Heart right ventricle (tissue), 16 donors: ENCODE results near the gene KANSL1. TPM values are rescaled to one million over a fixed set of nuclear protein-coding genes. Genes with fewer than 3 reads are reported as not detected.

ENCODE experiments used
- ATAC-seq, 8 donors: fragments of 200-7000 bp; cut with Tn5 transposase; one replicate each; pipeline ENCODE4 v1.9.1; 2020; ENCODE audit warnings: mild to moderate bottlenecking in 8 of 8, moderate library complexity in 8 of 8, moderate number of reproducible peaks in 1 of 8
- DNase-seq, 2 donors: peaks; one replicate each; pipeline ENCODE4 v3.0.0-alpha.2; 2020
- H3K27ac ChIP-seq, 10 donors: fragments of 200-600 bp; sonication (generic) in 2 of 10; one replicate each; pipeline versions ENCODE4 v1.5.0 to v1.8.0; 2020 to 2022; ENCODE audit warnings: mild to moderate bottlenecking in 3 of 10
- H3K27me3 ChIP-seq, 7 donors: fragments of 200-600 bp; one replicate each; pipeline ENCODE4 v1.8.0; 2021 to 2022; ENCODE audit warnings: mild to moderate bottlenecking in 2 of 7
- H3K36me3 ChIP-seq, 9 donors: fragments of 200-600 bp; sonication (generic) in 1 of 9; one replicate each; pipeline versions ENCODE4 v1.5.0 to v1.8.0; 2020 to 2022; ENCODE audit warnings: mild to moderate bottlenecking in 2 of 9
- H3K4me1 ChIP-seq, 9 donors: fragments of 200-600 bp; sonication (generic) in 1 of 9; one replicate each; pipeline versions ENCODE4 v1.5.0 to v1.8.0; 2020 to 2022; ENCODE audit warnings: mild to moderate bottlenecking in 4 of 9
- H3K4me3 ChIP-seq, 10 donors: fragments of 200-600 bp; sonication (generic) in 2 of 10; one replicate each; pipeline versions ENCODE4 v1.5.0 to v1.8.0; 2020 to 2022; ENCODE audit warnings: mild to moderate bottlenecking in 7 of 10, moderate library complexity in 2 of 10
- H3K9me3 ChIP-seq, 11 donors: fragments of 200-600 bp in 10 of 11; sonication (generic) in 2 of 11; one replicate each; pipeline versions ENCODE4 v1.5.0 to v1.8.0; 2013 to 2022; ENCODE audit warnings: mild to moderate bottlenecking in 2 of 11, control low read depth in 1 of 11, moderate library complexity in 1 of 11
- CTCF ChIP-seq, 9 donors: fragments of 200-600 bp; sonication (generic) in 2 of 9; IDR thresholded peaks; one replicate each; pipeline versions ENCODE4 v1.5.0 to v1.8.0; 2021 to 2022; ENCODE audit warnings: antibody characterized with exemption in 9 of 9, mild to moderate bottlenecking in 5 of 9, moderate library complexity in 1 of 9
- WGBS, 2 donors: extraction: QIAGEN DNeasy Blood & Tissue Kit; methylation state at CpG; one replicate each; pipeline ENCODE4 v1.1.7; 2013; ENCODE audit warnings: inconsistent platforms in 1 of 2; 5-methylcytosine and 5-hydroxymethylcytosine counted together
- intact Hi-C, 10 donors: fragments of 100-400 bp; cut with DNase I; formaldehyde crosslinking; loops; one replicate each; pipeline versions ENCODE4 v1.11.1 to v1.14.2; 2022
- polyA plus RNA-seq, 2 donors: library from polyadenylated mRNA; stranded (reverse); fragments of 200-250 nt; gene quantifications; one replicate each; pipeline ENCODE4 v1.2.3, GENCODE V29; 2013
- total RNA-seq, 10 donors: library from RNA; stranded (reverse); fragmentation: NEBNext Ultra II Directional in 3 of 10; extraction: Animal tissue kit (Norgen Biotek cat#: 25700) in 3 of 10; gene quantifications; one replicate each; pipeline versions ENCODE4 v1.2.1 to v1.2.4, GENCODE V29; 2021 to 2023
- donor health status: Arrhythmogenic right ventricular cardiomyopathy.
- donor health status: ischemic (EF 13 %, LVEDD 7.1; RV severe dilation, severe dysfunction).
- donor health status: healthy with polysubstance abuse.
- donor health status: DM: no; HTN: yes; CAD: no.
- donor health status: DM: no; HTN: no; CAD: no.
- donor health status: ischemic (EF 25% LVEDD 6.9; RV normal size, moderate dysfunction).
- donor health status: ischemic (EF 25% LVEDD 5.7; RV mildly dilated, moderate dysfunction).
- donor health status: healthy.
- donor health status: DM: yes; HTN: yes; CAD: no.
- donor health status: Ischemic cardiomyopathy.
- donor health status: ischemic (EF 35%, LVEDD 5.7; RV mildly dilated, moderate dysfunction).
- donor health status: nonischemic (EF 11% LVEDD 7.7; RV severe dilation, severe dysfunction).
- donor health status: DM: yes; HTN: yes; CAD: no.
- donor health status: PGD.
- donor health status: ischemic (EF 29% LVEDD 5.4; RV normal size, mild dysfunction).
- donor health status: nonischemic (EF 23%, LVEDD 6.1; RV moderate dilation, normal function).

Gene KANSL1
- total and polyA plus RNA-seq, 12 donors, result 8.2 to 52.5 (median 41.1) TPM

- Histone ChIP-seq H3K36me3 (no peaks in the 10 kb centered on the region), H3K4me3 (no peak within 1 kb of the TSS), H3K9me3 (no peaks in the 10 kb centered on the region), H3K27ac (no peak within 1 kb of the TSS), H3K27me3 (no peaks in the 10 kb centered on the region), H3K4me1 (peaks cover 0 to 11% (median 0%) of the 10 kb centered on the region in 9 donors)
- no peak for TF ChIP-seq CTCF (IDR thresholded peaks at IDR 0.05)
- WGBS, 2 donors, result 81 to 84% methylated on average over 8 of the region's 8 CpGs
- no peak for ATAC-seq
- intact Hi-C loops, result loop anchor here in 1 of 10 donors (10.0 kb wide), 1 partner anchor 836 kb away; no protein-coding TSS in a partner anchor
- DNase-seq, result no peak
These were observed 194.0 kb downstream of the KANSL1 start, which contains the start of gene STH for GRCh38 chr17:45998987-45999899. STH (plus strand) TSS chr17:45999250; CDS start chr17:45999280, 30 bp downstream.

GRCh38 chr17:45997624-45998023, 195.6 kb downstream of the KANSL1 start:
- H3K27me3 ChIP-seq, result no peaks in the 10 kb centered on the region
- DNase-seq (no peak), ATAC-seq (no peak)
- H3K27ac ChIP-seq, result no peak overlapping the region
- intact Hi-C loops, result loop anchor here in 1 of 10 donors (10.0 kb wide), 1 partner anchor 837 kb away; no protein-coding TSS in a partner anchor
- H3K4me1 ChIP-seq, result peaks cover 0 to 1% (median 0%) of the 10 kb centered on the region in 9 donors
- no peaks in the 10 kb centered on the region for H3K36me3 ChIP-seq
- WGBS, 2 donors, result 89 to 92% methylated on average over 9 of the region's 9 CpGs
- no peak overlapping the region for H3K4me3 ChIP-seq
- no peak for TF ChIP-seq CTCF (IDR thresholded peaks at IDR 0.05)
- no peaks in the 10 kb centered on the region for H3K9me3 ChIP-seq

- DNase-seq (no peak), ATAC-seq (no peak)
- no peak overlapping the region for H3K4me3 ChIP-seq
- H3K4me1 ChIP-seq, result no peaks in the 10 kb centered on the region
- no peak overlapping the region for H3K27ac ChIP-seq
- H3K9me3 ChIP-seq, result no peaks in the 10 kb centered on the region
- no peaks in the 10 kb centered on the region for H3K36me3 ChIP-seq
- no peak for TF ChIP-seq CTCF (IDR thresholded peaks at IDR 0.05)
- H3K27me3 ChIP-seq, result no peaks in the 10 kb centered on the region
- intact Hi-C loops, result loop anchor here in 1 of 10 donors (10.0 kb wide), 1 partner anchor 838 kb away; no protein-coding TSS in a partner anchor
- WGBS, 2 donors, result 85 to 90% methylated on average over 13 of the region's 13 CpGs
These were observed 196.1 kb downstream of the KANSL1 start for GRCh38 chr17:45997166-45997565.

- ATAC-seq, result no peak
- no peak for DNase-seq
- Histone ChIP-seq H3K4me1 (no peaks in the 10 kb centered on the region), H3K4me3 (no peak overlapping the region), H3K27ac (no peak overlapping the region), H3K27me3 (no peaks in the 10 kb centered on the region), H3K9me3 (no peaks in the 10 kb centered on the region), H3K36me3 (no peaks in the 10 kb centered on the region)
- TF ChIP-seq CTCF (IDR thresholded peaks at IDR 0.05), result no peak
- 84 to 86% methylated on average over 31 of the region's 31 CpGs for WGBS, 2 donors
- intact Hi-C loops, result loop anchor here in 1 of 10 donors (10.0 kb wide), 1 partner anchor 838 kb away; no protein-coding TSS in a partner anchor
These were observed 196.8 kb downstream of the KANSL1 start for GRCh38 chr17:45996282-45996937.
